PC-9 (cell line): ENCODE data around the gene C2orf15.

Source experiments
- CTCF ChIP-seq: fragments of 200-600 bp; sonication (generic); conservative IDR thresholded peaks from 2 replicates; pipeline ENCODE4 v1.6.1; 2017; ENCODE audit warnings: mixed run types, antibody characterized with exemption, mild to moderate bottlenecking, moderate library complexity
- EZH2 ChIP-seq: fragments of 200-600 bp; sonication (generic); IDR thresholded peaks from 2 replicates; pipeline ENCODE4 v1.8.0; 2017; ENCODE audit warnings: antibody characterized with exemption, low read depth

- TF ChIP-seq CTCF (no peak), EZH2 (no peak)
Observed at GRCh38 chr2:99140860-99141109, 722 bp upstream of the C2orf15 start.
